WTC11 (cell line): Measurements from ENCODE around the gene TLE4. TPM values are rescaled to one million over a fixed set of nuclear protein-coding genes. Genes with fewer than 3 reads are reported as not detected.
A peak's percentile ranks its signal among the peaks of the same experiment; 100 is the strongest.

ENCODE experiments used
- AFF4 ChIP-seq: sonication (generic); formaldehyde crosslinking; IDR thresholded peaks from 2 replicates; pipeline ENCODE4 v1.8.1; 2023; ENCODE audit warnings: mild to moderate bottlenecking, missing genetic modification reagents, borderline replicate concordance
- ARID4B ChIP-seq: sonication (generic); formaldehyde crosslinking; IDR thresholded peaks from 2 replicates; pipeline ENCODE4 v1.8.0; 2023; ENCODE audit warnings: missing genetic modification reagents, mild to moderate bottlenecking, borderline replicate concordance
- ATF6 ChIP-seq: sonication (generic); formaldehyde crosslinking; IDR thresholded peaks from 2 replicates; pipeline ENCODE4 v1.8.1; 2023; ENCODE audit warnings: mild to moderate bottlenecking, missing genetic modification reagents
- CBFB ChIP-seq: sonication (generic); formaldehyde crosslinking; IDR thresholded peaks from 2 replicates; pipeline ENCODE4 v1.8.1; 2022; ENCODE audit warnings: mild to moderate bottlenecking, low read depth, missing genetic modification reagents
- EMX1 ChIP-seq: fragments of 250-450 bp; sonication (Bioruptor Pico); IDR thresholded peaks from 2 replicates; pipeline ENCODE4 v1.8.0; 2021; ENCODE audit warnings: mild to moderate bottlenecking
- ESRRA ChIP-seq: sonication (generic); formaldehyde crosslinking; IDR thresholded peaks from 2 replicates; pipeline ENCODE4 v1.8.1; 2022; ENCODE audit warnings: mild to moderate bottlenecking, missing genetic modification reagents, borderline replicate concordance
- FOXJ3 ChIP-seq: sonication (generic); formaldehyde crosslinking; IDR thresholded peaks from 2 replicates; pipeline ENCODE4 v1.9.0; 2021; ENCODE audit warnings: missing genetic modification reagents, mild to moderate bottlenecking, borderline replicate concordance
- FOXP1 ChIP-seq: sonication (generic); formaldehyde crosslinking; IDR thresholded peaks from 2 replicates; pipeline ENCODE4 v1.8.0; 2022; ENCODE audit warnings: missing genetic modification reagents, mild to moderate bottlenecking, moderate library complexity, borderline replicate concordance
- GABPB1 ChIP-seq: sonication (generic); formaldehyde crosslinking; IDR thresholded peaks from 2 replicates; pipeline ENCODE4 v1.8.1; 2023; ENCODE audit warnings: mild to moderate bottlenecking, missing genetic modification reagents
- HMGA2 ChIP-seq: fragments of 250-450 bp; sonication (Bioruptor Pico); IDR thresholded peaks from 2 replicates; pipeline ENCODE4 v1.4.0; 2021; ENCODE audit warnings: mild to moderate bottlenecking, moderate library complexity
- IRF1 ChIP-seq: sonication (generic); formaldehyde crosslinking; IDR thresholded peaks from 2 replicates; pipeline ENCODE4 v1.8.0; 2023; ENCODE audit warnings: missing genetic modification reagents
- IRF2 ChIP-seq: sonication (generic); formaldehyde crosslinking; IDR thresholded peaks from 2 replicates; pipeline ENCODE4 v1.8.0; 2022; ENCODE audit warnings: low read depth, missing genetic modification reagents, borderline replicate concordance
- JAZF1 ChIP-seq: fragments of 250-450 bp; sonication (Bioruptor Pico); IDR thresholded peaks from 2 replicates; pipeline ENCODE4 v1.9.0; 2021; ENCODE audit warnings: moderate library complexity, mild to moderate bottlenecking, inconsistent platforms
- MYBL2 ChIP-seq: sonication (generic); formaldehyde crosslinking; IDR thresholded peaks from 2 replicates; pipeline ENCODE4 v1.8.1; 2023; ENCODE audit warnings: mild to moderate bottlenecking, moderate library complexity, missing genetic modification reagents
- NR2C2 ChIP-seq: sonication (generic); formaldehyde crosslinking; IDR thresholded peaks from 2 replicates; pipeline ENCODE4 v1.8.0; 2022; ENCODE audit warnings: mild to moderate bottlenecking, missing genetic modification reagents
- NR3C1 ChIP-seq: sonication (generic); formaldehyde crosslinking; conservative IDR thresholded peaks from 2 replicates; pipeline ENCODE4 v1.8.1; 2023; ENCODE audit warnings: low read depth, mild to moderate bottlenecking, missing genetic modification reagents
- PREB ChIP-seq: sonication (generic); formaldehyde crosslinking; IDR thresholded peaks from 2 replicates; pipeline ENCODE4 v1.8.1; 2022; ENCODE audit warnings: mild to moderate bottlenecking, missing genetic modification reagents, moderate library complexity, borderline replicate concordance
- PRRX2 ChIP-seq: fragments of 250-450 bp; sonication (Bioruptor Pico); IDR thresholded peaks from 2 replicates; pipeline ENCODE4 v1.8.0; 2021; ENCODE audit warnings: mild to moderate bottlenecking
- RELA ChIP-seq: sonication (generic); formaldehyde crosslinking; IDR thresholded peaks from 2 replicates; pipeline ENCODE4 v1.8.1; 2022; ENCODE audit warnings: missing genetic modification reagents, mild to moderate bottlenecking, borderline replicate concordance
- SOX15 ChIP-seq: fragments of 250-450 bp; sonication (Bioruptor Pico); IDR thresholded peaks from 2 replicates; pipeline ENCODE4 v1.9.0; 2021; ENCODE audit warnings: mild to moderate bottlenecking
- TEAD1 ChIP-seq: sonication (generic); formaldehyde crosslinking; IDR thresholded peaks from 2 replicates; pipeline ENCODE4 v1.8.0; 2022; ENCODE audit warnings: mild to moderate bottlenecking, missing genetic modification reagents
- TP53 ChIP-seq: sonication (generic); formaldehyde crosslinking; IDR thresholded peaks from 2 replicates; pipeline ENCODE4 v1.8.1; 2023; ENCODE audit warnings: mild to moderate bottlenecking, missing genetic modification reagents
- ZBTB43 ChIP-seq: sonication (generic); formaldehyde crosslinking; IDR thresholded peaks from 2 replicates; pipeline ENCODE4 v1.8.1; 2023; ENCODE audit warnings: mild to moderate bottlenecking, missing genetic modification reagents
- ZMAT4 ChIP-seq: fragments of 250-450 bp; sonication (Bioruptor Pico); IDR thresholded peaks from 2 replicates; pipeline ENCODE4 v1.9.0; 2021; ENCODE audit warnings: mild to moderate bottlenecking
- ZNF396 ChIP-seq: fragments of 250-450 bp; sonication (Bioruptor Pico); IDR thresholded peaks from 2 replicates; pipeline ENCODE4 v1.8.0; 2021; ENCODE audit warnings: mild to moderate bottlenecking, moderate library complexity, borderline replicate concordance
- total RNA-seq: library from RNA; stranded (reverse); gene quantifications from 3 replicates; pipeline ENCODE4 v1.2.3, GENCODE V29; 2021

TLE4 gene
- total RNA-seq, 1 experiment from 2014 or later = 48.1 TPM

- no peak for TF ChIP-seq EMX1 (CRISPR knock-in tag)
- no peak for TF ChIP-seq AFF4 (CRISPR knock-in tag)
- no peak for TF ChIP-seq RELA (CRISPR knock-in tag)
- no peak for TF ChIP-seq JAZF1 (CRISPR knock-in tag)
- 0 out of 2 replicates have a peak, but pooled peaks have one; percentile 18 for TF ChIP-seq ZBTB43 (CRISPR knock-in tag)
- no peak for TF ChIP-seq NR3C1 (CRISPR knock-in tag)
- TF ChIP-seq PREB (CRISPR knock-in tag) = no peak
- no peak for TF ChIP-seq PRRX2 (CRISPR knock-in tag)
- TF ChIP-seq GABPB1 (CRISPR knock-in tag) = no peak
- TF ChIP-seq SOX15 (CRISPR knock-in tag) = no peak
- no peak for TF ChIP-seq ATF6 (CRISPR knock-in tag)
- TF ChIP-seq IRF2 (CRISPR knock-in tag) = no peak
- TF ChIP-seq ZNF396 (CRISPR knock-in tag) = no peak
- no peak for TF ChIP-seq TEAD1 (CRISPR knock-in tag)
- no peak for TF ChIP-seq HMGA2
- TF ChIP-seq ARID4B (CRISPR knock-in tag) = no peak
- TF ChIP-seq NR2C2 (CRISPR knock-in tag) = no peak
- 0 out of 2 replicates have a peak, but pooled peaks have one; percentile 44 for TF ChIP-seq FOXP1
- TF ChIP-seq MYBL2 = peak; percentile 79; the same call in 1 of the 2 replicates
- TF ChIP-seq FOXJ3 (CRISPR knock-in tag) = no peak
- no peak for TF ChIP-seq CBFB
- TF ChIP-seq ESRRA = no peak
- no peak for TF ChIP-seq ZMAT4 (CRISPR knock-in tag)
- no peak for TF ChIP-seq TP53 (CRISPR knock-in tag)
- TF ChIP-seq IRF1 (CRISPR knock-in tag) = no peak
Observed at GRCh38 chr9:79570448-79571308, 1.1 kb upstream of the TLE4 start (continued).
